Measurements from ENCODE around the gene TMEM196.

GRCh38 chr7:19775578-19775977 lies 2.2 kb upstream of the TMEM196 start:
- TF ChIP-seq CTCF (IDR thresholded peaks at IDR 0.05): no peak
- TF ChIP-seq EP300 (IDR thresholded peaks at IDR 0.05; ENCODE audit: low read depth): no peak

Measured in transverse colon (tissue), 3 donors.